H9 (cell line): ENCODE data around the gene ZNF304. TPM values are rescaled to one million over a fixed set of nuclear protein-coding genes. Genes with fewer than 3 reads are reported as not detected.

ENCODE experiments used
- DNase-seq: peaks from one replicate; pipeline ENCODE4 v3.0.0-alpha.2; 2017
- H2AFZ ChIP-seq: one replicate; pipeline ENCODE4 v1.6.1; 2013; ENCODE audit warnings: mild to moderate bottlenecking, low read length, control low read depth, moderate library complexity
- H2AK5ac ChIP-seq: 2 replicates; pipeline ENCODE4 v1.6.1; 2013; ENCODE audit warnings: low read length, control low read depth, mixed read lengths; ENCODE audit not compliant: insufficient read length
- H2BK120ac ChIP-seq: one replicate; pipeline ENCODE4 v1.6.1; 2013; ENCODE audit warnings: low read depth, mild to moderate bottlenecking, low read length, control low read depth, inconsistent platforms; ENCODE audit not compliant: poor library complexity, severe bottlenecking
- H2BK12ac ChIP-seq: 2 replicates; pipeline ENCODE4 v1.6.1; 2013; ENCODE audit warnings: low read length, control low read depth, mixed read lengths, low read depth; ENCODE audit not compliant: insufficient read length
- H2BK15ac ChIP-seq: 2 replicates; pipeline ENCODE4 v1.6.1; 2013; ENCODE audit warnings: low read depth, low read length, control low read depth
- H2BK20ac ChIP-seq: one replicate; pipeline ENCODE4 v1.6.1; 2013; ENCODE audit warnings: low read depth, mild to moderate bottlenecking, low read length, control low read depth, inconsistent platforms; ENCODE audit not compliant: poor library complexity, severe bottlenecking
- H2BK5ac ChIP-seq: 2 replicates; pipeline ENCODE4 v1.6.1; 2013; ENCODE audit warnings: low read length, control low read depth, mixed read lengths; ENCODE audit not compliant: insufficient read length
- H3K14ac ChIP-seq: 2 replicates; pipeline ENCODE4 v1.6.1; 2013; ENCODE audit warnings: low read length, control low read depth; ENCODE audit not compliant: insufficient read depth
- H3K18ac ChIP-seq: 2 replicates; pipeline ENCODE4 v1.6.1; 2013; ENCODE audit warnings: low read depth, mild to moderate bottlenecking, mixed read lengths, low read length, control low read depth; ENCODE audit not compliant: insufficient read length
- H3K23ac ChIP-seq: 2 replicates; pipeline ENCODE4 v1.6.1; 2013; ENCODE audit warnings: low read length, control low read depth, mixed read lengths, low read depth; ENCODE audit not compliant: insufficient read length
- H3K23me2 ChIP-seq: 2 replicates; pipeline ENCODE4 v1.6.1; 2013; ENCODE audit warnings: low read depth, mild to moderate bottlenecking, mixed read lengths, low read length, control low read depth; ENCODE audit not compliant: insufficient read length, poor library complexity, severe bottlenecking
- H3K27ac ChIP-seq: 2 replicates; pipeline ENCODE4 v1.5.1; 2013; ENCODE audit warnings: low read length, control low read depth, mixed read lengths, low read depth; ENCODE audit not compliant: insufficient read length
- H3K27me3 ChIP-seq: 2 replicates; pipeline ENCODE4 v1.6.1; 2013; ENCODE audit warnings: low read length, control low read depth, inconsistent platforms; ENCODE audit not compliant: insufficient read depth
- H3K4ac ChIP-seq: 2 replicates; pipeline ENCODE4 v1.6.1; 2013; ENCODE audit warnings: low read depth, mild to moderate bottlenecking, control low read depth, inconsistent platforms, low read length, moderate library complexity
- H3K4me1 ChIP-seq: 2 replicates; pipeline ENCODE4 v1.6.1; 2013; ENCODE audit warnings: low read length, control low read depth, inconsistent platforms; ENCODE audit not compliant: insufficient read depth
- H3K4me2 ChIP-seq: 2 replicates; pipeline ENCODE4 v1.6.1; 2013; ENCODE audit warnings: low read length, control low read depth, mixed read lengths; ENCODE audit not compliant: insufficient read length, insufficient read depth
- H3K56ac ChIP-seq: 2 replicates; pipeline ENCODE4 v1.6.1; 2013; ENCODE audit warnings: low read depth, mild to moderate bottlenecking, mixed read lengths, low read length, control low read depth; ENCODE audit not compliant: insufficient read length
- H3K79me1 ChIP-seq: 2 replicates; pipeline ENCODE4 v1.6.1; 2013; ENCODE audit warnings: low read depth, mild to moderate bottlenecking, moderate library complexity, low read length, control low read depth, inconsistent platforms; ENCODE audit not compliant: insufficient read depth, poor library complexity, severe bottlenecking
- H3K79me2 ChIP-seq: 2 replicates; pipeline ENCODE4 v1.6.1; 2013; ENCODE audit warnings: low read length, control low read depth, inconsistent platforms; ENCODE audit not compliant: insufficient read depth
- H3K9ac ChIP-seq: 2 replicates; pipeline ENCODE4 v1.6.1; 2013; ENCODE audit warnings: low read length, control low read depth, mixed read lengths; ENCODE audit not compliant: insufficient read length; ENCODE audit errors: extremely low read depth
- H3K9me3 ChIP-seq: one replicate; pipeline ENCODE4 v1.6.1; 2013; ENCODE audit warnings: low read depth, low read length, inconsistent platforms; ENCODE audit not compliant: control insufficient read depth
- H3T11ph ChIP-seq: one replicate; pipeline ENCODE4 v1.6.1; 2013; ENCODE audit warnings: mild to moderate bottlenecking, low read length, control low read depth, inconsistent platforms
- H4K20me1 ChIP-seq: one replicate; pipeline ENCODE4 v1.6.1; 2013; ENCODE audit not compliant: control insufficient read depth, insufficient read length, insufficient read depth
- H4K5ac ChIP-seq: 2 replicates; pipeline ENCODE4 v1.6.1; 2013; ENCODE audit warnings: low read depth, mild to moderate bottlenecking, mixed read lengths, low read length, control low read depth; ENCODE audit not compliant: insufficient read length
- H4K8ac ChIP-seq: replicated peaks from 2 replicates; pipeline ENCODE4 v1.6.1; 2013; ENCODE audit warnings: low read length, control low read depth, mixed read lengths, low read depth; ENCODE audit not compliant: insufficient read length
- H4K91ac ChIP-seq: 2 replicates; pipeline ENCODE4 v1.6.1; 2013; ENCODE audit warnings: low read depth, mild to moderate bottlenecking, moderate library complexity, mixed read lengths, low read length, control low read depth; ENCODE audit not compliant: insufficient read length
- H3K27ac Mint-ChIP-seq, 3 experiments: 2 replicates in 2 of 3; 3 replicates in 1 of 3; pipeline ENCODE4 v1.8.0; 2020 to 2021; ENCODE audit warnings: mixed read lengths in 3 of 3, mild to moderate bottlenecking in 1 of 3, moderate library complexity in 1 of 3
- H3K27me3 Mint-ChIP-seq: 2 replicates; pipeline ENCODE4 v1.8.0; 2021; ENCODE audit warnings: low read depth, mild to moderate bottlenecking, moderate library complexity, mixed read lengths
- H3K36me3 Mint-ChIP-seq, 3 experiments: 2 replicates in 2 of 3; 3 replicates in 1 of 3; pipeline ENCODE4 v1.8.0; 2020 to 2021; ENCODE audit warnings: low read depth in 3 of 3, mixed read lengths in 3 of 3; ENCODE audit not compliant: insufficient read depth in 1 of 3
- H3K4me1 Mint-ChIP-seq, 2 experiments: 2 replicates each; pipeline ENCODE4 v1.8.0; 2020; ENCODE audit warnings: mixed read lengths in 2 of 2
- H3K4me3 Mint-ChIP-seq, 2 experiments: 2 replicates in 1 of 2; 3 replicates in 1 of 2; pipeline ENCODE4 v1.8.0; 2020 to 2021; ENCODE audit warnings: mild to moderate bottlenecking in 2 of 2, mixed read lengths in 2 of 2, moderate library complexity in 1 of 2
- H3K9me3 Mint-ChIP-seq, 2 experiments: 2 replicates in 1 of 2; 3 replicates in 1 of 2; pipeline ENCODE4 v1.8.0; 2020; ENCODE audit warnings: mild to moderate bottlenecking in 2 of 2, mixed read lengths in 2 of 2, moderate library complexity in 1 of 2
- WGBS: extraction: QIAGEN DNeasy Blood & Tissue Kit; methylation state at CpG from one replicate; pipeline ENCODE4 v1.1.7; 2013; ENCODE audit warnings: missing lambda C conversion rate, low lambda C conversion rate, mixed read lengths; ENCODE audit not compliant: insufficient read length; ENCODE audit errors: extremely low coverage; 5-methylcytosine and 5-hydroxymethylcytosine counted together
- total RNA-seq: library from RNA; stranded (reverse); gene quantifications from 2 replicates; pipeline ENCODE4 v1.2.1, GENCODE V29; 2021
- TF ChIP-seq, protein P1 (sequence below): fragments of 200-600 bp; sonication (generic); conservative IDR thresholded peaks from 3 replicates; pipeline ENCODE4 v1.8.0; 2021; ENCODE audit warnings: antibody characterized with exemption, mild to moderate bottlenecking

Gene ZNF304
- total RNA-seq, 1 experiment from 2014 or later, result 13.5 TPM

DNA sequence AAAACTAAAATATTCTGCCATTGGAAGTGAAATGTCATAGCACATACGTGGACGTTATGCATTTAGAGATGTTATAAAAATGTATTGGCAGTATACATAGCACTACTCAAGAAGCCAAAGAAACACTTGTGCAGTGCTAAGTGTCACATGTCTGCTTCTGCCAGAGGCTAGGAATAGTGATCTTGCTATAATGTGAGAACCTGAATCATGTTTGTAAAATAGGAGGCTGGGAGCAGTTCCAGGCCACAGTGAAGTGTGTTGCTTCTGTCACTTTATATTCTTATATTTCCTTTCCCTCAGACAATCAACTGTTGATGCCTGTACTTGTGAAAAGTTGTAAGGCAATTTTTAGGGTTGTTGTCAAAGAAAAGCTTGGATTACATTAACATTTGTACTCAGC lies 15.7 kb downstream of the ZNF304 start:
- H3K9ac ChIP-seq, result no peak overlapping the region
- no peak overlapping the region for H3T11ph ChIP-seq
- H3K4me3 Mint-ChIP-seq, result no peak overlapping the region
- peaks cover 9 to 11% of the 10 kb centered on the region in 2 experiments for H3K4me1 Mint-ChIP-seq
- H4K91ac ChIP-seq, result no peak overlapping the region
- no peak overlapping the region for H3K14ac ChIP-seq
- no peak overlapping the region for H3K18ac ChIP-seq
- H3K9me3 ChIP-seq, result no peaks in the 10 kb centered on the region
- no peak overlapping the region for H3K23ac ChIP-seq
- TF ChIP-seq, protein P1, sequence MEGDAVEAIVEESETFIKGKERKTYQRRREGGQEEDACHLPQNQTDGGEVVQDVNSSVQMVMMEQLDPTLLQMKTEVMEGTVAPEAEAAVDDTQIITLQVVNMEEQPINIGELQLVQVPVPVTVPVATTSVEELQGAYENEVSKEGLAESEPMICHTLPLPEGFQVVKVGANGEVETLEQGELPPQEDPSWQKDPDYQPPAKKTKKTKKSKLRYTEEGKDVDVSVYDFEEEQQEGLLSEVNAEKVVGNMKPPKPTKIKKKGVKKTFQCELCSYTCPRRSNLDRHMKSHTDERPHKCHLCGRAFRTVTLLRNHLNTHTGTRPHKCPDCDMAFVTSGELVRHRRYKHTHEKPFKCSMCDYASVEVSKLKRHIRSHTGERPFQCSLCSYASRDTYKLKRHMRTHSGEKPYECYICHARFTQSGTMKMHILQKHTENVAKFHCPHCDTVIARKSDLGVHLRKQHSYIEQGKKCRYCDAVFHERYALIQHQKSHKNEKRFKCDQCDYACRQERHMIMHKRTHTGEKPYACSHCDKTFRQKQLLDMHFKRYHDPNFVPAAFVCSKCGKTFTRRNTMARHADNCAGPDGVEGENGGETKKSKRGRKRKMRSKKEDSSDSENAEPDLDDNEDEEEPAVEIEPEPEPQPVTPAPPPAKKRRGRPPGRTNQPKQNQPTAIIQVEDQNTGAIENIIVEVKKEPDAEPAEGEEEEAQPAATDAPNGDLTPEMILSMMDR, result no peak
- no peak overlapping the region for H4K5ac ChIP-seq
- H3K36me3 Mint-ChIP-seq, result peaks cover 2 to 4% (median 2%) of the 10 kb centered on the region in 3 experiments; a peak in 6 of 7 replicates
- no peak overlapping the region for H2AK5ac ChIP-seq
- no peaks in the 10 kb centered on the region for H4K20me1 ChIP-seq
- H3K4me1 ChIP-seq, result no peaks in the 10 kb centered on the region
- WGBS, result no CpG with 5 or more reads among the region's 2 CpGs
- H3K27me3 ChIP-seq, result no peaks in the 10 kb centered on the region
- no peak overlapping the region for H3K4me2 ChIP-seq
- H3K56ac ChIP-seq, result no peak overlapping the region
- H4K8ac ChIP-seq, result no peak overlapping the region
- no peak overlapping the region for H3K27ac ChIP-seq
- no peaks in the 10 kb centered on the region; the same call in 1 of the 2 replicates for H3K27me3 Mint-ChIP-seq
- H3K79me2 ChIP-seq, result peaks cover 4% of the 10 kb centered on the region; the same call in 1 of the 2 replicates
- no peaks in the 10 kb centered on the region for H3K79me1 ChIP-seq
- H2BK5ac ChIP-seq, result no peak overlapping the region
- no peaks in the 10 kb centered on the region for H3K9me3 Mint-ChIP-seq
- no peak overlapping the region for H2BK12ac ChIP-seq
- no peak overlapping the region for H3K27ac Mint-ChIP-seq
- peaks cover 5% of the 10 kb centered on the region for H3K23me2 ChIP-seq
- no peak overlapping the region for H2BK20ac ChIP-seq
- no peak overlapping the region for H2BK120ac ChIP-seq
- DNase-seq, result no peak
- H2AFZ ChIP-seq, result no peak overlapping the region
- no peak overlapping the region for H3K4ac ChIP-seq
- H2BK15ac ChIP-seq, result no peak overlapping the region
